Upper lobe of left lung (tissue), 4 donors: ENCODE measurements around the gene ZBTB16.

Source experiments
- POLR2AphosphoS5 ChIP-seq, 2 donors: sonication (generic); formaldehyde crosslinking; IDR thresholded peaks; one replicate each; pipeline ENCODE4 v1.5.1; 2017; ENCODE audit warnings: antibody characterized with exemption in 2 of 2
- TF ChIP-seq, protein P1 (sequence below), 6 experiments: fragments of 450-650 bp in 4 of 6; fragments of 200-600 bp in 2 of 6; sonication (generic) in 2 of 6; IDR thresholded peaks; one replicate each; pipeline ENCODE4 v1.5.1; 2016 to 2019; ENCODE audit warnings: antibody characterized with exemption in 6 of 6

DNA sequence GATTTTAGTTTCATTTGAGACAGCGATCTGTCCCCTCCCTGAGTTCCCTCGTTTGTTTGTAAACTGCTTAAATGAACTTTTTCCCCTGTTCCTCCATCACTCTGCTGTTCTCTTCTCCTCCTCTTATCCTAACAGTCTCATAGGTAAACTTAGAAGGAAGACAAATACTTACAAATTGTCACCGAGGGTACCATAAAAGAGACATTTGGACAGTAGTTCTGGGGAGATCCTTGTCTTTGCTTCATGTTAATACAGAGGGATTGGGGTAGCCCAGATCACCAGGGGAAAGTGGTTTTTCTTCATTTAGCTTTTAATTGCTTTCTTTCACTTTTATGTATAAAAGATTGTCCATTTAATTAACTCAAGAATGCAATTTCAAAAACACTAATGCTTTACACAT, 46.1 kb downstream of the ZBTB16 start:
- TF ChIP-seq, protein P1, sequence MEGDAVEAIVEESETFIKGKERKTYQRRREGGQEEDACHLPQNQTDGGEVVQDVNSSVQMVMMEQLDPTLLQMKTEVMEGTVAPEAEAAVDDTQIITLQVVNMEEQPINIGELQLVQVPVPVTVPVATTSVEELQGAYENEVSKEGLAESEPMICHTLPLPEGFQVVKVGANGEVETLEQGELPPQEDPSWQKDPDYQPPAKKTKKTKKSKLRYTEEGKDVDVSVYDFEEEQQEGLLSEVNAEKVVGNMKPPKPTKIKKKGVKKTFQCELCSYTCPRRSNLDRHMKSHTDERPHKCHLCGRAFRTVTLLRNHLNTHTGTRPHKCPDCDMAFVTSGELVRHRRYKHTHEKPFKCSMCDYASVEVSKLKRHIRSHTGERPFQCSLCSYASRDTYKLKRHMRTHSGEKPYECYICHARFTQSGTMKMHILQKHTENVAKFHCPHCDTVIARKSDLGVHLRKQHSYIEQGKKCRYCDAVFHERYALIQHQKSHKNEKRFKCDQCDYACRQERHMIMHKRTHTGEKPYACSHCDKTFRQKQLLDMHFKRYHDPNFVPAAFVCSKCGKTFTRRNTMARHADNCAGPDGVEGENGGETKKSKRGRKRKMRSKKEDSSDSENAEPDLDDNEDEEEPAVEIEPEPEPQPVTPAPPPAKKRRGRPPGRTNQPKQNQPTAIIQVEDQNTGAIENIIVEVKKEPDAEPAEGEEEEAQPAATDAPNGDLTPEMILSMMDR (IDR thresholded peaks at IDR 0.05): no peak
- TF ChIP-seq POLR2AphosphoS5 (IDR thresholded peaks at IDR 0.05): no peak
